Heart left ventricle (tissue), 16 donors: ENCODE results near the gene ZBTB20. TPM values are rescaled to one million over a fixed set of nuclear protein-coding genes. Genes with fewer than 3 reads are reported as not detected.

Experiments used
- ATAC-seq, 4 donors: fragments of 200-7000 bp; cut with Tn5 transposase; one replicate each; pipeline ENCODE4 v1.9.1; 2020 to 2022; ENCODE audit warnings: moderate library complexity in 4 of 4, mild to moderate bottlenecking in 3 of 4, moderate number of reproducible peaks in 1 of 4
- DNase-seq, 5 donors: peaks; one replicate each; pipeline ENCODE4 v3.0.0-alpha.2; 2020
- H3K27ac ChIP-seq, 12 donors: fragments of 200-600 bp; sonication (generic) in 4 of 12; one replicate each; pipeline versions ENCODE4 v1.5.0 to v1.8.0; 2016 to 2022; ENCODE audit warnings: mild to moderate bottlenecking in 2 of 12
- H3K27me3 ChIP-seq, 9 donors: fragments of 200-600 bp; sonication (generic) in 2 of 9; one replicate each; pipeline versions ENCODE4 v1.5.1 to v1.8.0; 2016 to 2022; ENCODE audit warnings: mild to moderate bottlenecking in 3 of 9
- H3K36me3 ChIP-seq, 9 donors: fragments of 200-600 bp; sonication (generic) in 2 of 9; one replicate each; pipeline versions ENCODE4 v1.5.0 to v1.8.0; 2018 to 2022; ENCODE audit warnings: mild to moderate bottlenecking in 2 of 9
- H3K4me1 ChIP-seq, 12 donors: fragments of 200-600 bp; sonication (generic) in 4 of 12; one replicate each; pipeline versions ENCODE4 v1.5.0 to v1.8.0; 2016 to 2022; ENCODE audit warnings: mild to moderate bottlenecking in 3 of 12
- H3K4me3 ChIP-seq, 12 donors: fragments of 200-600 bp; sonication (generic) in 4 of 12; one replicate each; pipeline versions ENCODE4 v1.5.0 to v1.8.0; 2017 to 2022; ENCODE audit warnings: mild to moderate bottlenecking in 9 of 12, moderate library complexity in 4 of 12
- H3K9me3 ChIP-seq, 12 donors: fragments of 200-600 bp; sonication (generic) in 4 of 12; one replicate each; pipeline versions ENCODE4 v1.5.0 to v1.8.0; 2016 to 2022; ENCODE audit warnings: mild to moderate bottlenecking in 1 of 12
- CTCF ChIP-seq, 12 donors: fragments of 200-600 bp; sonication (generic) in 4 of 12; IDR thresholded peaks; one replicate each; pipeline versions ENCODE4 v1.5.0 to v1.8.0; 2018 to 2022; ENCODE audit warnings: antibody characterized with exemption in 12 of 12, mild to moderate bottlenecking in 5 of 12
- POLR2A ChIP-seq, 2 donors: fragments of 450-650 bp; IDR thresholded peaks; one replicate each; pipeline ENCODE4 v1.6.1; 2017; ENCODE audit warnings: antibody characterized with exemption in 2 of 2, mild to moderate bottlenecking in 2 of 2, moderate library complexity in 2 of 2
- WGBS, 4 donors: extraction: QIAGEN DNeasy Blood & Tissue Kit in 2 of 4; methylation state at CpG; one replicate each; pipeline versions ENCODE4 v1.1.5 to v1.1.7; 2013 to 2018; 5-methylcytosine and 5-hydroxymethylcytosine counted together
- intact Hi-C, 10 donors: fragments of 100-400 bp; cut with DNase I; formaldehyde crosslinking; loops; one replicate each; pipeline versions ENCODE4 v1.11.1 to v1.14.2; 2022
- polyA plus RNA-seq, 2 donors: library from polyadenylated mRNA; stranded (reverse); fragments of 200-250 nt; gene quantifications; one replicate each; pipeline ENCODE4 v1.2.3, GENCODE V29; 2013
- total RNA-seq, 9 donors: library from RNA; depleted of rRNA in 2 of 9; stranded (reverse); fragments of >200 nt in 2 of 9; fragmentation: NEBNext Ultra II Directional in 3 of 9; extraction: Animal tissue kit (Norgen Biotek cat#: 25700) in 3 of 9; gene quantifications; one replicate each; pipeline versions ENCODE4 v1.1.0 to v1.2.4, GENCODE V29; 2016 to 2023
- donor health status: ischemic (EF 13 %, LVEDD 7.1; RV severe dilation, severe dysfunction).
- donor health status: healthy with polysubstance abuse.
- donor health status: DM: no; HTN: yes; CAD: no.
- donor health status: DM: no; HTN: no; CAD: no.
- donor health status: ischemic (EF 25% LVEDD 6.9; RV normal size, moderate dysfunction).
- donor health status: ischemic (EF 25% LVEDD 5.7; RV mildly dilated, moderate dysfunction).
- donor health status: healthy.
- donor health status: DM: yes; HTN: yes; CAD: no.
- donor health status: ischemic (EF 35%, LVEDD 5.7; RV mildly dilated, moderate dysfunction).
- donor health status: nonischemic (EF 11% LVEDD 7.7; RV severe dilation, severe dysfunction).
- donor health status: DM: yes; HTN: yes; CAD: no.
- donor health status: PGD.
- donor health status: ischemic (EF 29% LVEDD 5.4; RV normal size, mild dysfunction).
- donor health status: nonischemic (EF 23%, LVEDD 6.1; RV moderate dilation, normal function).

Gene ZBTB20
- total and polyA plus RNA-seq, 11 donors = 6.2 to 109 (median 77.3) TPM

GRCh38 chr3:114508208-114508607, 638.9 kb downstream of the ZBTB20 start:
- H3K27me3 ChIP-seq = no peaks in the 10 kb centered on the region
- peak in 1 of 4 donors; percentile 21 for ATAC-seq
- TF ChIP-seq CTCF (IDR thresholded peaks at IDR 0.05) (no peak), POLR2A (IDR thresholded peaks at IDR 0.05) (no peak)
- H3K9me3 ChIP-seq = no peaks in the 10 kb centered on the region
- no peak overlapping the region for H3K4me3 ChIP-seq
- no peaks in the 10 kb centered on the region for H3K36me3 ChIP-seq
- H3K27ac ChIP-seq = peak overlapping the region in 4 of 12 donors; percentile 1 to 77 (median 59)
- H3K4me1 ChIP-seq = peaks cover 0 to 59% (median 17%) of the 10 kb centered on the region in 12 donors
- DNase-seq = no peak
- intact Hi-C loops = no loop called here
- 60 to 93% (median 83%) methylated on average over 1 of the region's 1 CpG for WGBS, 4 donors

- H3K4me1 ChIP-seq = peaks cover 0 to 49% (median 17%) of the 10 kb centered on the region in 12 donors
- H3K36me3 ChIP-seq = no peaks in the 10 kb centered on the region
- H3K27ac ChIP-seq = peak overlapping the region; percentile 17 to 77 (median 52)
- H3K9me3 ChIP-seq = no peaks in the 10 kb centered on the region
- TF ChIP-seq POLR2A (IDR thresholded peaks at IDR 0.05) (no peak), CTCF (IDR thresholded peaks at IDR 0.05) (no peak)
- H3K27me3 ChIP-seq = no peaks in the 10 kb centered on the region
- DNase-seq = no peak
- intact Hi-C loops = loop anchor here in 1 of 10 donors (1.0 kb wide), 1 partner anchor 8 kb away; no protein-coding TSS in a partner anchor
- WGBS, 4 donors = 56 to 69% (median 57%) methylated on average over 6 of the region's 6 CpGs
- ATAC-seq = peak; percentile 63 to 83 (median 78)
- no peak overlapping the region for H3K4me3 ChIP-seq
Measured at GRCh38 chr3:114506591-114507300, 640.3 kb downstream of the ZBTB20 start.

- DNase-seq (no peak), ATAC-seq (no peak)
- Histone ChIP-seq H3K36me3 (no peaks in the 10 kb centered on the region), H3K27me3 (no peaks in the 10 kb centered on the region), H3K4me1 (peaks cover 0 to 47% (median 20%) of the 10 kb centered on the region in 12 donors), H3K4me3 (no peak overlapping the region), H3K9me3 (no peaks in the 10 kb centered on the region), H3K27ac (peak overlapping the region in 4 of 12 donors; percentile 15 to 50 (median 25))
- intact Hi-C loops = no loop called here
- no peak for TF ChIP-seq POLR2A (IDR thresholded peaks at IDR 0.05)
- no peak for TF ChIP-seq CTCF (IDR thresholded peaks at IDR 0.05)
- WGBS, 4 donors = 79 to 87% (median 85%) methylated on average over 4 of the region's 4 CpGs
Measured at GRCh38 chr3:114504941-114505628, 642.0 kb downstream of the ZBTB20 start.

- peaks cover 0 to 53% (median 23%) of the 10 kb centered on the region in 12 donors for H3K4me1 ChIP-seq
- TF ChIP-seq CTCF (IDR thresholded peaks at IDR 0.05) = no peak
- TF ChIP-seq POLR2A (IDR thresholded peaks at IDR 0.05) = no peak
- no peak for DNase-seq
- H3K4me3 ChIP-seq = no peak overlapping the region
- no peak for ATAC-seq
- no peaks in the 10 kb centered on the region for H3K27me3 ChIP-seq
- 90 to 100% (median 96%) methylated on average over 1 of the region's 1 CpG for WGBS, 4 donors
- H3K36me3 ChIP-seq = peaks cover 0 to 5% (median 0%) of the 10 kb centered on the region in 9 donors
- no peaks in the 10 kb centered on the region for H3K9me3 ChIP-seq
- no peak overlapping the region for H3K27ac ChIP-seq
- intact Hi-C loops = no loop called here
Measured at GRCh38 chr3:114502204-114502603, 644.9 kb downstream of the ZBTB20 start.
